GM11168 (cell line): ENCODE results near the gene TP63.

ENCODE experiments used
- in situ Hi-C: fragments of 300-500 bp; cut with MboI; formaldehyde crosslinking; loops from one replicate; pipeline ENCODE4 v1.12.0; 2022; ENCODE audit warnings: low sequenced_read_pairs; ENCODE audit not compliant: unreplicated experiment

Gene TP63

DNA sequence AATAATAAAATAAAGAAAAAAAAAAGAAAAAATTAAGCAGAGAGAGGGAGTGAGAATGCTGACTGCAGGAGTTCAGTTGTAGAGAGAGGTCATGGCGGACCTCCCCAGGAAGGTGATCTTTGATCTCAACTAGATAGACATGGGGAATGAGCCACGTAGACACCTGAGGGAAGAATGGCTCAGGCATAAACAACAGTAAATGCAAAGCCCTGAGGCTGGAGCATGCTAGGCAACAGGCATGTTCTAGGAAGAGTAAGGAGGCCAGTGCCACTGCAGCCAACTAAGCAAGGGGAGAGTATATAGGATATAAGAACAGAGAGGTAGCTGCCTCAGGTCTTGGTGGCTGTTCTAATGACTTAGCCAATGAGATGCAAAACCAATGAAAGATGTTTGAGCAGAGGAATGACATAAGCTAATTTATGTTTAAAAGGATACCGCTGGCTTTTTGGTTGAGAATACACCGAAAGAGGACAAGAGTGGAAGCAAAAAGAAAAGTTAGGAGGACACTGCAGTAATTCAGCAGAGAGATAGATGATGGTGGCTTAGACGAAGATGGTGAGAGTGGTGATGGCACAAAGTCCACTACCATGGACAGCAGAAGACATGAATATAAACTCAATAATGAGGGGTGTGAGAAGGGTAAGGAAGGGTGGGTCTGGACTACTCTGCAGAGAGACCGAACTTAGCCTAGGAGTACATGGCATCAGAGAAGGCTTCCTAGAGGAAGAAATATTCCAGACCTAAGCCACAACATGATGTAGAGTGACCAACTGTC lies 314.9 kb downstream of the TP63 start:
- in situ Hi-C loops = loop anchor here (25.0 kb wide), 1 partner anchor 434 kb away; no protein-coding TSS in a partner anchor
